Spleen (tissue), 11 donors: Measurements from ENCODE around the gene SLC2A4. TPM values are rescaled to one million over a fixed set of nuclear protein-coding genes. Genes with fewer than 3 reads are reported as not detected.

Experiments
- DNase-seq: peaks from one replicate; pipeline ENCODE4 v3.0.0-alpha.2; 2020
- H3K27ac ChIP-seq, 8 donors: fragments of 200-600 bp; sonication (generic) in 7 of 8; 1 replicate in 4 of 8; 2 replicates in 4 of 8; pipeline versions ENCODE4 v1.5.0 to v1.8.0; 2016 to 2021; ENCODE audit warnings: inconsistent platforms in 4 of 8, mild to moderate bottlenecking in 4 of 8, moderate library complexity in 1 of 8
- H3K27me3 ChIP-seq, 7 donors: fragments of 200-600 bp; sonication (generic) in 6 of 7; replicated peaks in 1 of 7; 1 replicate in 4 of 7; 2 replicates in 3 of 7; pipeline versions ENCODE4 v1.5.0 to v1.8.0; 2016 to 2021; ENCODE audit warnings: inconsistent platforms in 3 of 7, mild to moderate bottlenecking in 1 of 7
- H3K36me3 ChIP-seq, 6 donors: fragments of 200-600 bp; sonication (generic) in 5 of 6; 1 replicate in 4 of 6; 2 replicates in 2 of 6; pipeline versions ENCODE4 v1.5.0 to v1.8.0; 2016 to 2021; ENCODE audit warnings: inconsistent platforms in 2 of 6
- H3K4me1 ChIP-seq, 6 donors: fragments of 200-600 bp; sonication (generic) in 5 of 6; 1 replicate in 3 of 6; 2 replicates in 3 of 6; pipeline versions ENCODE4 v1.5.0 to v1.8.0; 2016 to 2021; ENCODE audit warnings: inconsistent platforms in 3 of 6
- H3K4me3 ChIP-seq, 8 donors: fragments of 200-600 bp; sonication (generic) in 7 of 8; 1 replicate in 4 of 8; 2 replicates in 4 of 8; pipeline versions ENCODE4 v1.5.0 to v1.8.0; 2016 to 2021; ENCODE audit warnings: inconsistent platforms in 4 of 8, mild to moderate bottlenecking in 4 of 8, moderate library complexity in 2 of 8
- H3K9me3 ChIP-seq, 8 donors: fragments of 200-600 bp; sonication (generic) in 7 of 8; 1 replicate in 4 of 8; 2 replicates in 4 of 8; pipeline versions ENCODE4 v1.5.0 to v1.8.0; 2016 to 2021; ENCODE audit warnings: inconsistent platforms in 4 of 8
- POLR2A ChIP-seq, 3 donors: fragments of 450-650 bp; IDR thresholded peaks; one replicate each; pipeline ENCODE4 v1.5.1; 2017; ENCODE audit warnings: antibody characterized with exemption in 3 of 3, mild to moderate bottlenecking in 1 of 3
- POLR2AphosphoS5 ChIP-seq, 3 donors: sonication (generic); formaldehyde crosslinking; IDR thresholded peaks; one replicate each; pipeline ENCODE4 v1.5.1; 2017; ENCODE audit warnings: antibody characterized with exemption in 3 of 3
- WGBS, 5 donors: extraction: QIAGEN DNeasy Blood & Tissue Kit in 3 of 5; methylation state at CpG; one replicate each; pipeline versions ENCODE4 v1.1.5 to v1.1.7; 2013 to 2018; 5-methylcytosine and 5-hydroxymethylcytosine counted together
- intact Hi-C: fragments of 100-400 bp; cut with DNase I; formaldehyde crosslinking; loops from one replicate; pipeline ENCODE4 v1.15.0; 2023; ENCODE audit warnings: low total_unique reads
- polyA plus RNA-seq, 3 donors: library from polyadenylated mRNA; stranded (reverse); fragments of 200-250 nt; gene quantifications; one replicate each; pipeline ENCODE4 v1.2.1, GENCODE V29; 2013
- total RNA-seq, 7 donors: library from RNA; depleted of rRNA in 3 of 7; stranded (reverse); fragments of >200 nt in 3 of 7; fragmentation: NEBNext Ultra II Directional in 4 of 7; extraction: Animal tissue kit (Norgen Biotek cat#: 25700) in 4 of 7; gene quantifications; one replicate each; pipeline versions ENCODE4 v1.1.0 to v1.2.1, GENCODE V29; 2016 to 2021
- TF ChIP-seq, protein P1 (sequence below), 11 experiments: fragments of 200-600 bp in 7 of 11; fragments of 450-650 bp in 4 of 11; sonication (generic) in 4 of 11; IDR thresholded peaks in 8 of 11; conservative IDR thresholded peaks in 3 of 11; 1 replicate in 7 of 11; 2 replicates in 4 of 11; pipeline versions ENCODE4 v1.4.0 to v1.8.0; 2016 to 2021; ENCODE audit warnings: antibody characterized with exemption in 11 of 11, inconsistent platforms in 4 of 11, mild to moderate bottlenecking in 1 of 11
- donor health status: healthy with polysubstance abuse.
- donor health status: DM: no; HTN: no; CAD: no; lungs with moderate emphysema.
- donor health status: DM: no; HTN: no; CAD: no.
- donor health status: Bipolar disorder and iron deficiency.
- donor health status: healthy.
- donor health status: DM: no; HTN: no; CAD: no.
- donor health status: DM: yes; HTN: yes; CAD: no.

Gene SLC2A4
- total and polyA plus RNA-seq, 10 donors = 0.07 to 1.6 (median 0.49) TPM

- H3K4me3 ChIP-seq = no peak overlapping the region
- H3K9me3 ChIP-seq = no peaks in the 10 kb centered on the region
- intact Hi-C loops = loop anchor here (10.0 kb wide), 1 partner anchor 52 kb away; no protein-coding TSS in a partner anchor
- H3K36me3 ChIP-seq = no peaks in the 10 kb centered on the region
- H3K27ac ChIP-seq = no peak overlapping the region
- peaks cover 17 to 40% (median 33%) of the 10 kb centered on the region in 6 donors for H3K4me1 ChIP-seq
- DNase-seq = no peak
- WGBS, 5 donors = 35 to 42% (median 40%) methylated on average over 5 to 6 of the region's 6 CpGs
- no peak for TF ChIP-seq POLR2A (IDR thresholded peaks at IDR 0.05)
- TF ChIP-seq POLR2AphosphoS5 (IDR thresholded peaks at IDR 0.05) = no peak
- TF ChIP-seq, protein P1, sequence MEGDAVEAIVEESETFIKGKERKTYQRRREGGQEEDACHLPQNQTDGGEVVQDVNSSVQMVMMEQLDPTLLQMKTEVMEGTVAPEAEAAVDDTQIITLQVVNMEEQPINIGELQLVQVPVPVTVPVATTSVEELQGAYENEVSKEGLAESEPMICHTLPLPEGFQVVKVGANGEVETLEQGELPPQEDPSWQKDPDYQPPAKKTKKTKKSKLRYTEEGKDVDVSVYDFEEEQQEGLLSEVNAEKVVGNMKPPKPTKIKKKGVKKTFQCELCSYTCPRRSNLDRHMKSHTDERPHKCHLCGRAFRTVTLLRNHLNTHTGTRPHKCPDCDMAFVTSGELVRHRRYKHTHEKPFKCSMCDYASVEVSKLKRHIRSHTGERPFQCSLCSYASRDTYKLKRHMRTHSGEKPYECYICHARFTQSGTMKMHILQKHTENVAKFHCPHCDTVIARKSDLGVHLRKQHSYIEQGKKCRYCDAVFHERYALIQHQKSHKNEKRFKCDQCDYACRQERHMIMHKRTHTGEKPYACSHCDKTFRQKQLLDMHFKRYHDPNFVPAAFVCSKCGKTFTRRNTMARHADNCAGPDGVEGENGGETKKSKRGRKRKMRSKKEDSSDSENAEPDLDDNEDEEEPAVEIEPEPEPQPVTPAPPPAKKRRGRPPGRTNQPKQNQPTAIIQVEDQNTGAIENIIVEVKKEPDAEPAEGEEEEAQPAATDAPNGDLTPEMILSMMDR (IDR thresholded peaks at IDR 0.05 in 8 of 11, conservative IDR thresholded peaks at IDR 0.05 in 3 of 11) = no peak
- peaks cover 0 to 93% (median 38%) of the 10 kb centered on the region in 7 donors for H3K27me3 ChIP-seq
Measured at GRCh38 chr17:7292729-7293128, 11.2 kb downstream of the SLC2A4 start.

GRCh38 chr17:7293159-7293558 lies 11.6 kb downstream of the SLC2A4 start:
- 68 to 86% (median 85%) methylated on average over 9 to 11 of the region's 11 CpGs for WGBS, 5 donors
- H3K4me3 ChIP-seq = no peak overlapping the region
- no peak for DNase-seq
- peaks cover 0 to 89% (median 38%) of the 10 kb centered on the region in 7 donors for H3K27me3 ChIP-seq
- no peak overlapping the region for H3K27ac ChIP-seq
- TF ChIP-seq POLR2AphosphoS5 (IDR thresholded peaks at IDR 0.05) (no peak), POLR2A (IDR thresholded peaks at IDR 0.05) (no peak)
- TF ChIP-seq, protein P1 (IDR thresholded peaks at IDR 0.05 in 8 of 11, conservative IDR thresholded peaks at IDR 0.05 in 3 of 11) = no peak
- H3K9me3 ChIP-seq = no peaks in the 10 kb centered on the region
- intact Hi-C loops = loop anchor here (10.0 kb wide), 1 partner anchor 52 kb away; no protein-coding TSS in a partner anchor
- H3K4me1 ChIP-seq = peaks cover 17 to 40% (median 33%) of the 10 kb centered on the region in 6 donors
- no peaks in the 10 kb centered on the region for H3K36me3 ChIP-seq

- Histone ChIP-seq H3K27ac (no peak overlapping the region), H3K4me1 (peaks cover 17 to 40% (median 33%) of the 10 kb centered on the region in 6 donors), H3K4me3 (peak overlapping the region in 7 of 8 donors; percentile 20 to 68 (median 38)), H3K9me3 (no peaks in the 10 kb centered on the region), H3K27me3 (peaks cover 0 to 84% (median 38%) of the 10 kb centered on the region in 7 donors), H3K36me3 (no peaks in the 10 kb centered on the region)
- 4 to 10% (median 5%) methylated on average over 25 to 75 of the region's 75 CpGs for WGBS, 5 donors
- DNase-seq = no peak
- intact Hi-C loops = loop anchor here (10.0 kb wide), 1 partner anchor 51 kb away; no protein-coding TSS in a partner anchor
- TF ChIP-seq POLR2AphosphoS5 (IDR thresholded peaks at IDR 0.05) = no peak
- TF ChIP-seq, protein P1 (IDR thresholded peaks at IDR 0.05 in 8 of 11, conservative IDR thresholded peaks at IDR 0.05 in 3 of 11) = no peak
- TF ChIP-seq POLR2A (IDR thresholded peaks at IDR 0.05) = no peak
Measured at GRCh38 chr17:7293816-7294613, 12.5 kb downstream of the SLC2A4 start.

DNA sequence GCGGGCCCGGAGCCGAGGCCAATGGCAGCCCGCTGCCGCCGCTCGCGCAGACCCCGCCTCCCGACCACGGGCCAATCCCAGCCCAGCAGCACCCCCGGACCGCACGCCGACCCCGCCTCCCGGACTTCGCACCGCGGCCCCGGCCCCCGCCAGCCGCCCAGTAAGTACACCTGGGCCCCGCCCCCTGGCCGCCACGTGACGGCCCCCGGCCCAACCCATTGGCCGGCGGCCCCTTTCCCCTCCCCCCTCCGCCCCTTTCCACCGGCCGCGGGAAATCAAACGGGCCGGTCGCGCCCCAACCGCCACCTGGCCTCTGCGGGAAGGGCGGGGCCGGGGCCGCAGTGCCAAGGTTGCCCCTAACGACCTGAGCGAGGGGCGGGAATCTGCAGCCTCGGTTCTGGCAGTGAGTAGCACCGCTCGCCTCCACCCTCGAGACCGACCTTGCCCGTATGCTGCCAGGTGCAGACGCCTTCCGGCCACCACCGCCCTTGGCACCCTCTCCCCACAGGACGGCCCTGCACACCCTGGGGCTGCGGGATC lies 13.2 kb downstream of the SLC2A4 start, which contains the start of gene YBX2:
TSS of gene YBX2 (minus strand) at position 26 of the 540 bp plus-strand sequence. CDS start 139 bp downstream, outside the sequence.
- peak; percentile 89 for DNase-seq
- H3K27ac ChIP-seq = no peak within 1 kb of the TSS
- H3K36me3 ChIP-seq = no peaks in the 10 kb centered on the region
- 1 to 6% (median 1%) methylated on average over 23 to 57 of the region's 57 CpGs for WGBS, 5 donors
- peak within 1 kb of the TSS; percentile 14 to 68 (median 37) for H3K4me3 ChIP-seq
- intact Hi-C loops = loop anchor here (10.0 kb wide), 1 partner anchor 50 kb away; no protein-coding TSS in a partner anchor
- peaks cover 17 to 40% (median 33%) of the 10 kb centered on the region in 6 donors for H3K4me1 ChIP-seq
- no peaks in the 10 kb centered on the region for H3K9me3 ChIP-seq
- TF ChIP-seq POLR2AphosphoS5 (IDR thresholded peaks at IDR 0.05) (peak in 2 of 3 donors; percentile 20 to 45), POLR2A (IDR thresholded peaks at IDR 0.05) (no peak)
- TF ChIP-seq, protein P1 (IDR thresholded peaks at IDR 0.05 in 8 of 11, conservative IDR thresholded peaks at IDR 0.05 in 3 of 11) = peak in 1 of 11 experiments; percentile 24
- peaks cover 0 to 77% (median 38%) of the 10 kb centered on the region in 7 donors for H3K27me3 ChIP-seq
